GM20431 (cell line): Measurements from ENCODE around the gene ADCYAP1.
"Not testable (repeated sequence)": the region's sequence is repeated elsewhere in the genome, so short reads cannot be mapped to it uniquely, and the experiment has no call there.

Experiments
- in situ Hi-C: fragments of 300-500 bp; cut with MseI, MboI; formaldehyde crosslinking; loops from one replicate; pipeline ENCODE4 v1.15.0; 2020; ENCODE audit warnings: low sequenced_read_pairs; ENCODE audit not compliant: unreplicated experiment

Gene ADCYAP1

GRCh38 chr18:904218-905090 is at the start of gene ADCYAP1:
Gene ADCYAP1, plus strand, starts transcription at chr18:904871. Its CDS starts 516 bp downstream, at chr18:905387.
- in situ Hi-C loops = no loop called here

GRCh38 chr18:857986-858385 is 46.7 kb upstream of the ADCYAP1 start:
- in situ Hi-C loops = no loop called here

DNA sequence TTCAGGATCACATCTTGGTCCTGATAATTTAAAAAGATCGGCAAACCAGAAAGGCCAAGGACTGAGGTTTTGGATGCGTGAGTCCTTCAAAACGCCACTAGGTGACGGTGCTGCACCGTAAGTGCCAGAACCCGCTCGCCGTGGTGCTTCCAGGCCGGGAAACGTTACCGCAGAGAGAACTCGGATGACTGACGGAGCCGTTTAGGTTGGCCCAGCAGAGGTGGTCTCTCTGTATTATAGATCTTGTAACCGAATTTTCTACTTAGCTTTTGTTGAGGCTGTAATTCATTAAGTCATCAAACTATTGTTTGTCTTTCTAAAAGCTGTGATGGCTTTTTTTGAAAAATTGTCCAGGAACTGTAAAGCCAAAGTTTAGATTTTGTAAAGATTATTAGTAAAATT is 39.8 kb upstream of the ADCYAP1 start:
- in situ Hi-C loops = no loop called here

GRCh38 chr18:867257-867656 is 37.4 kb upstream of the ADCYAP1 start:
- in situ Hi-C loops = no loop called here

DNA sequence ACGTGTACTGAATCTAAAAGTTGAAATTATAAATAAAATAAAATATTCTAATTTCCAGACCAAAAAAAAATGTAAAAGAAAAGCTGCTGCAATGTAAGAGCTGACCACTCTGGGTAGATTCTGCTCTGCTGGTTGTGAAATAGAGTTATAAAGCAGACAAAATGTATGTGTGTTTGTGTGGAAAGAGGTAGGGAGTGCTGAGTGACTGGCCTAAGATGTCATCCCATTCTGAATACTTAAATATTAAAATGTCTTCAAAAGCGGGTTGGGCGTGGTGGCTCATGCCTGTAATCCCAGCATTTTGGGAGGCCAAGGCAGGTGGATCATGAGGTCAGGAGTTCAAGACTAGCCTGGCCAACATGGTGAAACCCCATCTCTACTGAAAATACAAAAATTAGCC is 31.2 kb upstream of the ADCYAP1 start:
- in situ Hi-C loops = not testable (repeated sequence)

DNA sequence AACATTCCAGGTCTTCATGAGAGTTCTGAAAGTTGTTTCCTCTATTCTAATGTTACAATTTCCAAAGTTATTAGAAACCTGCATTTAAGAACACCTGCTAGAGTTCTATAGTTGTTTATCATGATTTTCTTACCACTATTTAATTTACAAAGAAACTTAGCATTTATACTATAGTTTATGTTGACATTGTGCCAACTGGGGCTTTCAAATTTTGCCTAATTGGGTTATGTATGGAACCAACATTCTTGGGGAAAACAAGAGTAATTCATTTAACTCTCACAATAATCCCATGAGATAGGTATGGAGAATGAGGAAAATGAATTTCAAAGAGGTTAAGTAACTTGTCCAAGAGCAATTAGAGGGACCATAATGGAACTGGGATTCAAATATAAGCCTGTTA is 28.8 kb upstream of the ADCYAP1 start:
- in situ Hi-C loops = no loop called here

DNA sequence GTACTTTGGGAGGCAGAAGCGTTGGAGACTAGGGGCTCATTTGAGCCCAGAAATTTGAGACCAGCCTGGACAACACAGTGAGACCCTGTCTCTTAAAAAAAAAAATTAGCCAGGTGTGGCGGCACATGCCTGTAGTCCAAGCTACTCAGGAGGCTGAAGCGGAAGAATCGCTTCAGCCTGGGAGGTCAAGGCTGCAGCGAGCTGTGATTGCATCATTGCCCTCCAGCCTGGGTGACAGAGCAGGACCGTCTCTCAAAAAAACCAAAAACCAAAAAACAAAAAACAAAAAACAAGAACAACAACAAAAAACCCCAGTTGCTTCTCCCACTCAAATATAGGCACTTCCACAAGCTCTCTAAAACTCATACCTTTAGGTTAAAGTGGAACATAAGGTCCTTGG is 27.4 kb upstream of the ADCYAP1 start:
- in situ Hi-C loops = no loop called here

DNA sequence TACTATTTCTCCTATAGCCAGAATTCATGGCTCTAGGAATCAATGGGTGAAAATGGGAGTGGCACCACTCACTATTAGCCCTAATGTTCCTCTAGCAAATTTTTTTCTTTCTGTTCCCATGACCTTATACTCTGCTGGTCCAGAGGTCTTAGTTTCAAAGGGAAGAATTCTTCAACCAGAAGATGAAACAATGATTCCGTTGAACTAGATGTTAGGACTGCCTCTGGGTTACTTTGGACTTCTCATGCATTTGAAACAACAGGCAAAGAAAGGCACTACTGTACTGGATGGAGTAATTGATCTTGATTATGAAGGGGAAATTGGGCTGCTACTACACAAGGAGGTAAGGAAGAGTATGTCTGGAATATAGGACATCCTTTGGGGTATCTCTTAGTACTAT is 18.6 kb upstream of the ADCYAP1 start:
- in situ Hi-C loops = no loop called here

GRCh38 chr18:887716-888115 is 17.0 kb upstream of the ADCYAP1 start:
- in situ Hi-C loops = no loop called here

- in situ Hi-C loops = no loop called here
These were observed 12.4 kb upstream of the ADCYAP1 start for GRCh38 chr18:892316-892715.

- in situ Hi-C loops = no loop called here
These were observed 8.4 kb upstream of the ADCYAP1 start for GRCh38 chr18:896315-896714.

DNA sequence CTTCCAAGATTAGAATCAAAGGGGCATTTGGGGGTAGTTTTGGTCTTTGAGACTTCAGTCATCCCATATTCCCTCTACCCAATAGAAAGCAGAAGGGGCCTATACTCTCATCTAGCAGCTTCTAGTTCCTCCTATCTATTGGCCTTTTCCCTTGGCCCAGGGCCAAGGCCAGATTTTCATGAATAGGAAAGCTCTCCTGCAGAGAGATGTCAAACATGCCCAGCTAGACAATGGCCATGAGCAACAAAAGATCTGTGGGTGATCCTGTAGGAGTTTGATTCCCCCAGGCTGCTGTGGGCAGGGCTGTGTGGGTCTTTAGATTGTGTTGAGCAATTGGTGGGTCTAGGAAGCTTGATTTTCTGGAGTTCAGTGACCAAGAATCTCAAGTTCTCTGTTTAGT is 2.9 kb upstream of the ADCYAP1 start:
- in situ Hi-C loops = no loop called here

- in situ Hi-C loops = no loop called here
These were observed 2.4 kb upstream of the ADCYAP1 start for GRCh38 chr18:902229-902628.

GRCh38 chr18:903701-904100 is 970 bp upstream of the ADCYAP1 start:
- in situ Hi-C loops = no loop called here

- in situ Hi-C loops = no loop called here
These were observed 756 bp downstream of the ADCYAP1 start for GRCh38 chr18:905307-905947.

DNA sequence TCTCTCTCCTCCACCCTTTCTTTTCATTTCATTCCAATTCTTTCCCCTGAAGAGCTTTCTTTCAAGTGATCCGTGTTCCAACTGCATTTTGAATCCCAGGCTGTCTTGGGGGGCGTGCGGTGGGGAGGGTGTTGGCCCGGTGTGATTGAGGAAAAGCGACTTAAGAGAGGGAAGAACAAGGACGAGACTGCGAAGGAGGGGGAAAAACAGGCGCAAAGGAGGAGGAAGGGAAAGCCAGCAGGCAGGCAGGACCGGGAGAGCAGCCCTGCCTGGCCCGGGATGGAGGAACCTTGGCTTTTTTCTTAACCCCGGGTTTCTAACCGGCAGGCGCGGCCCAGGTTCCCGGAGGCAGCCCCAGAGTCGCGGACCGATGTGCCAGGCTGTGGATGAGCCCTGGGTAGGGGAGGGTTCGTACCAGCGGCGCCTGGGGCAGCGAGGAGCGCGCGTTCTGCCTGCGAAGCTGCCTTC is 1.3 kb downstream of the ADCYAP1 start:
- in situ Hi-C loops = no loop called here

- in situ Hi-C loops = no loop called here
These were observed 1.9 kb downstream of the ADCYAP1 start for GRCh38 chr18:906416-907114.

- in situ Hi-C loops = no loop called here
These were observed 2.6 kb downstream of the ADCYAP1 start for GRCh38 chr18:907115-907884.

DNA sequence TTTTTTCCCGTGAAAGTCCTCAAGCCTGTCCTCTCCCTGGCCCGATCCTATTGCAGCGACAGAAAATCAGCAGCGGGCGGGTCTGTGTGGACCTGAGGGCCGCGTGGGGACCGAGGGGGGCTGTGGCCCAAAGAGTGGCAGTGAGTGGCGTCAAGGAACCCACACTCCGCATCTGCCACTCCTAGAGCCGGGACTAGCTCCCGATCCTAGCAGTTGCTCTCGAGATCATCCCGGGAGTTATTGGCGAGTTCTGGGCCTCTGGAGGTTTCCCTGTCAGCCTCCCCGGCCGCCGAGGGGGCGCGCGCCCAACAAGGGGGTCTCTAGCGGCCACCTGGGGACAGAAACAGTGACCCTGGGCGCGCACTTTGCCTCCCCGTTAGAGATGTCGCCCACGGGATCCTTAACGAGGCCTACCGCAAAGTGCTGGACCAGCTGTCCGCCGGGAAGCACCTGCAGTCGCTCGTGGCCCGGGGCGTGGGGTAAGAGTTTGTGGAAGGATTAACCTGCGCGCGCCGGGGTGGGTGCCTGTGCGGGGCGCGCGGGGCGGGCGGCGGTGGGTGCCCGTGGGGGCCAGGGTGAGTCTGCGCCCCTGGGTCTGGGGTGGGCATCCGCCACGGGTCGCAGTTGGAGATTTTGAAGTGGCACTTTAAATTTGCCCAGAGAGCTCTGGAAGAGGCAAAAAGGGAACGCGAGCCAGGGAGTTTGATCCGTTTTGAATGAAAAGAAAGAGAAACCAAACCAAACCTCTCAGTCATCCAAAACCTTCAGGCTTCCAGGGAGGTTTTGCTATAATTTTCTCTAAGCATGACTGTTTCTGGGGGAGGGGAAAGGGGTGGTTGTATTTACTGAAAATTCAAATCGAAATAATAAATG is 3.5 kb downstream of the ADCYAP1 start:
- in situ Hi-C loops = no loop called here
